GM18519 (cell line): ENCODE results near the gene PIP5K1B.
"Not testable (repeated sequence)": the region's sequence is repeated elsewhere in the genome, so short reads cannot be mapped to it uniquely, and the experiment has no call there.

Source experiments
- ATAC-seq: cut with Tn5 transposase; IDR thresholded peaks from one replicate; pipeline ENCODE4 v1.9.1; 2021; ENCODE audit warnings: mild to moderate bottlenecking, moderate library complexity; ENCODE audit not compliant: unreplicated experiment, low FRiP score

Gene PIP5K1B

GRCh38 chr9:69040646-69041045, 335.6 kb downstream of the PIP5K1B start:
- ATAC-seq = no peak

- no peak for ATAC-seq
These were observed 339.5 kb downstream of the PIP5K1B start for GRCh38 chr9:69044240-69045219.

- ATAC-seq = no peak
These were observed 340.8 kb downstream of the PIP5K1B start for GRCh38 chr9:69045821-69046220.

- ATAC-seq = no peak
These were observed 341.7 kb downstream of the PIP5K1B start for GRCh38 chr9:69046723-69047122.

GRCh38 chr9:69047371-69047770, 342.3 kb downstream of the PIP5K1B start:
- no peak for ATAC-seq

- no peak for ATAC-seq
These were observed 344.1 kb downstream of the PIP5K1B start for GRCh38 chr9:69049094-69049493.

GRCh38 chr9:69050936-69051335, 345.9 kb downstream of the PIP5K1B start:
- ATAC-seq = not testable (repeated sequence)

- no peak for ATAC-seq
These were observed 349.9 kb downstream of the PIP5K1B start for GRCh38 chr9:69054989-69055388.

- no peak for ATAC-seq
These were observed 351.3 kb downstream of the PIP5K1B start for GRCh38 chr9:69056191-69056815.

- no peak for ATAC-seq
These were observed 353.1 kb downstream of the PIP5K1B start for GRCh38 chr9:69058101-69058500.
